ENCODE results near the gene DPF3.

The DPF3 gene

GRCh38 chr14:72576258-72576657 is 317.6 kb downstream of the DPF3 start:
- H3K4me3 ChIP-seq (ENCODE audit: low read depth, low read length) = no peak overlapping the region
- TF ChIP-seq CTCF (IDR thresholded peaks at IDR 0.05; ENCODE audit: borderline replicate concordance, insufficient read depth, low read depth, low read length) = no peak

GRCh38 chr14:72574715-72575114 is 319.2 kb downstream of the DPF3 start:
- H3K4me3 ChIP-seq (ENCODE audit: low read depth, low read length) = no peak overlapping the region
- TF ChIP-seq CTCF (IDR thresholded peaks at IDR 0.05; ENCODE audit: borderline replicate concordance, insufficient read depth, low read depth, low read length) = no peak

GRCh38 chr14:72573725-72574417 is 320.0 kb downstream of the DPF3 start:
- H3K4me3 ChIP-seq (ENCODE audit: low read depth, low read length) = no peak overlapping the region
- no peak for TF ChIP-seq CTCF (IDR thresholded peaks at IDR 0.05; ENCODE audit: borderline replicate concordance, insufficient read depth, low read depth, low read length)
